Measurements from ENCODE around the gene GZF1.

DNA sequence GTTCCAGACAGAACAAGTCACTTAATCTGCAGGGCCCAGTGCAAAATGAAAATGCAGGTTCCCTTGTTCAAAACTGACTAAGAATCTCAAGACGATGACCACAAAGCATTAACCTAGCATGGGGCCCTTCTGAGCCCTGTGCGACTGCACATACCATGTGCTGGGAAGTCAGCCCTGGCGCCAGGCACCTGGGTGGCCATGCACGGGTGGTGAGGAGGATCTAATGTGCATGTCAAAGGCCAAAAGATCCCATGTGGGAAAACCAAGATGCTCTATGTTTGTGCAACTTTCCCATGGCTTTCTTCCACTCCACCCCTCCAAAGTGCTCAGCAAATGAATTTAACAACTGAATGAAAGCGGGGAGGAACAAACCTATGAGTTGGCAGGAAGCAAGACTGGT, 44.9 kb upstream of the GZF1 start:
- TF ChIP-seq, protein P1, sequence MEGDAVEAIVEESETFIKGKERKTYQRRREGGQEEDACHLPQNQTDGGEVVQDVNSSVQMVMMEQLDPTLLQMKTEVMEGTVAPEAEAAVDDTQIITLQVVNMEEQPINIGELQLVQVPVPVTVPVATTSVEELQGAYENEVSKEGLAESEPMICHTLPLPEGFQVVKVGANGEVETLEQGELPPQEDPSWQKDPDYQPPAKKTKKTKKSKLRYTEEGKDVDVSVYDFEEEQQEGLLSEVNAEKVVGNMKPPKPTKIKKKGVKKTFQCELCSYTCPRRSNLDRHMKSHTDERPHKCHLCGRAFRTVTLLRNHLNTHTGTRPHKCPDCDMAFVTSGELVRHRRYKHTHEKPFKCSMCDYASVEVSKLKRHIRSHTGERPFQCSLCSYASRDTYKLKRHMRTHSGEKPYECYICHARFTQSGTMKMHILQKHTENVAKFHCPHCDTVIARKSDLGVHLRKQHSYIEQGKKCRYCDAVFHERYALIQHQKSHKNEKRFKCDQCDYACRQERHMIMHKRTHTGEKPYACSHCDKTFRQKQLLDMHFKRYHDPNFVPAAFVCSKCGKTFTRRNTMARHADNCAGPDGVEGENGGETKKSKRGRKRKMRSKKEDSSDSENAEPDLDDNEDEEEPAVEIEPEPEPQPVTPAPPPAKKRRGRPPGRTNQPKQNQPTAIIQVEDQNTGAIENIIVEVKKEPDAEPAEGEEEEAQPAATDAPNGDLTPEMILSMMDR (IDR thresholded peaks at IDR 0.05; ENCODE audit: insufficient read depth, low read depth, low read length): no peak
- no peak for TF ChIP-seq EZH2 (IDR thresholded peaks at IDR 0.05; ENCODE audit: insufficient read depth, low read length)

Measured in astrocyte (in vitro differentiated cells and primary cell).